Panc1 (cell line): ENCODE measurements around the gene SH3D19.

Source experiments
- POLR2AphosphoS5 ChIP-seq: IDR thresholded peaks from 2 replicates; pipeline ENCODE4 v1.6.1; 2012; ENCODE audit warnings: mild to moderate bottlenecking, low read depth, low read length, moderate library complexity
- REST ChIP-seq, 2 experiments: IDR thresholded peaks; 2 replicates each; pipeline ENCODE4 v1.6.1; 2011 to 2012; ENCODE audit warnings: low read depth in 2 of 2, control low read depth in 1 of 2, low read length in 1 of 2, mild to moderate bottlenecking in 1 of 2, moderate library complexity in 1 of 2; ENCODE audit not compliant: insufficient read depth in 1 of 2
- TCF7L2 ChIP-seq: IDR thresholded peaks from 2 replicates; pipeline ENCODE4 v1.6.1; 2011; ENCODE audit warnings: mild to moderate bottlenecking, low read depth, low read length, inconsistent platforms
- TF ChIP-seq, protein P1 (sequence below): fragments of 450-650 bp; IDR thresholded peaks from 2 replicates; pipeline ENCODE4 v1.5.1; 2017; ENCODE audit warnings: mild to moderate bottlenecking

- no peak for TF ChIP-seq TCF7L2
- TF ChIP-seq, protein P1, sequence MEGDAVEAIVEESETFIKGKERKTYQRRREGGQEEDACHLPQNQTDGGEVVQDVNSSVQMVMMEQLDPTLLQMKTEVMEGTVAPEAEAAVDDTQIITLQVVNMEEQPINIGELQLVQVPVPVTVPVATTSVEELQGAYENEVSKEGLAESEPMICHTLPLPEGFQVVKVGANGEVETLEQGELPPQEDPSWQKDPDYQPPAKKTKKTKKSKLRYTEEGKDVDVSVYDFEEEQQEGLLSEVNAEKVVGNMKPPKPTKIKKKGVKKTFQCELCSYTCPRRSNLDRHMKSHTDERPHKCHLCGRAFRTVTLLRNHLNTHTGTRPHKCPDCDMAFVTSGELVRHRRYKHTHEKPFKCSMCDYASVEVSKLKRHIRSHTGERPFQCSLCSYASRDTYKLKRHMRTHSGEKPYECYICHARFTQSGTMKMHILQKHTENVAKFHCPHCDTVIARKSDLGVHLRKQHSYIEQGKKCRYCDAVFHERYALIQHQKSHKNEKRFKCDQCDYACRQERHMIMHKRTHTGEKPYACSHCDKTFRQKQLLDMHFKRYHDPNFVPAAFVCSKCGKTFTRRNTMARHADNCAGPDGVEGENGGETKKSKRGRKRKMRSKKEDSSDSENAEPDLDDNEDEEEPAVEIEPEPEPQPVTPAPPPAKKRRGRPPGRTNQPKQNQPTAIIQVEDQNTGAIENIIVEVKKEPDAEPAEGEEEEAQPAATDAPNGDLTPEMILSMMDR, result no peak
- no peak for TF ChIP-seq POLR2AphosphoS5
- no peak for TF ChIP-seq REST (IDR thresholded peaks at IDR 0.05; ENCODE audit: insufficient read depth in 1 of 2, low read depth in 2 of 2, low read length in 1 of 2)
Measured at GRCh38 chr4:151142758-151143157, 182.6 kb downstream of the SH3D19 start.
